ENCODE measurements around the gene MTFR1L. TPM values are rescaled to one million over a fixed set of nuclear protein-coding genes. Genes with fewer than 3 reads are reported as not detected.

MTFR1L gene
- total RNA-seq, 1 experiment from 2014 or later, result 23.2 TPM

GRCh38 chr1:25794325-25794724 lies 25.4 kb upstream of the MTFR1L start:
- BruUV-seq (replicated peaks), result no TSS peak
- H3K36me3 Mint-ChIP-seq (ENCODE audit: insufficient read depth, unreplicated experiment), result no peaks in the 10 kb centered on the region
- peaks cover 64% of the 10 kb centered on the region for H3K27me3 Mint-ChIP-seq (ENCODE audit: unreplicated experiment)
- intact Hi-C loops (cut with micrococcal nuclease; ENCODE audit: unreplicated experiment), result loop anchor here (2.0 kb wide), 1 partner anchor 36 kb away; no protein-coding TSS in a partner anchor
- no peak for DNase-seq
- H3K27ac Mint-ChIP-seq (ENCODE audit: unreplicated experiment), result no peak overlapping the region
- no peak for TF ChIP-seq CTCF (IDR thresholded peaks at IDR 0.05; ENCODE audit: unreplicated experiment)
- no peak overlapping the region for H3K4me3 Mint-ChIP-seq (ENCODE audit: low read depth, unreplicated experiment)
- peaks cover 11% of the 10 kb centered on the region for H3K4me1 Mint-ChIP-seq (ENCODE audit: low read depth, unreplicated experiment)
- CTCF ChIA-PET, result no interaction called here
- no peaks in the 10 kb centered on the region for H3K9me3 Mint-ChIP-seq (ENCODE audit: low read depth, unreplicated experiment)

GRCh38 chr1:25795211-25795610 lies 24.5 kb upstream of the MTFR1L start:
- no peak for DNase-seq
- BruUV-seq (replicated peaks), result no TSS peak
- Mint-ChIP-seq H3K27me3 (ENCODE audit: unreplicated experiment) (peaks cover 56% of the 10 kb centered on the region), H3K4me3 (ENCODE audit: low read depth, unreplicated experiment) (no peak overlapping the region), H3K27ac (ENCODE audit: unreplicated experiment) (no peak overlapping the region), H3K4me1 (ENCODE audit: low read depth, unreplicated experiment) (peaks cover 11% of the 10 kb centered on the region), H3K9me3 (ENCODE audit: low read depth, unreplicated experiment) (no peaks in the 10 kb centered on the region), H3K36me3 (ENCODE audit: insufficient read depth, unreplicated experiment) (no peaks in the 10 kb centered on the region)
- intact Hi-C loops (cut with micrococcal nuclease; ENCODE audit: unreplicated experiment), result loop anchor here (2.0 to 5.0 kb wide), 3 partner anchors 36 to 293 kb away; no protein-coding TSS in a partner anchor
- CTCF ChIA-PET, result no interaction called here
- TF ChIP-seq CTCF (IDR thresholded peaks at IDR 0.05; ENCODE audit: unreplicated experiment), result no peak

GRCh38 chr1:25795946-25796810 lies 23.6 kb upstream of the MTFR1L start:
- no peak for DNase-seq
- TF ChIP-seq CTCF (IDR thresholded peaks at IDR 0.05; ENCODE audit: unreplicated experiment), result no peak
- no peaks in the 10 kb centered on the region for H3K9me3 Mint-ChIP-seq (ENCODE audit: low read depth, unreplicated experiment)
- peaks cover 6% of the 10 kb centered on the region for H3K36me3 Mint-ChIP-seq (ENCODE audit: insufficient read depth, unreplicated experiment)
- intact Hi-C loops (cut with micrococcal nuclease; ENCODE audit: unreplicated experiment), result loop anchor here (2.0 to 5.0 kb wide), 3 partner anchors 37 to 294 kb away; no protein-coding TSS in a partner anchor
- peaks cover 47% of the 10 kb centered on the region for H3K27me3 Mint-ChIP-seq (ENCODE audit: unreplicated experiment)
- BruUV-seq (replicated peaks), result no TSS peak
- H3K4me1 Mint-ChIP-seq (ENCODE audit: low read depth, unreplicated experiment), result peaks cover 11% of the 10 kb centered on the region
- CTCF ChIA-PET, result no interaction called here
- peak overlapping the region; percentile 28 for H3K27ac Mint-ChIP-seq (ENCODE audit: unreplicated experiment)
- H3K4me3 Mint-ChIP-seq (ENCODE audit: low read depth, unreplicated experiment), result no peak overlapping the region

GRCh38 chr1:25796811-25797458 lies 22.8 kb upstream of the MTFR1L start:
- CTCF ChIA-PET, result no interaction called here
- Mint-ChIP-seq H3K27me3 (ENCODE audit: unreplicated experiment) (peaks cover 39% of the 10 kb centered on the region), H3K27ac (ENCODE audit: unreplicated experiment) (no peak overlapping the region), H3K4me3 (ENCODE audit: low read depth, unreplicated experiment) (no peak overlapping the region), H3K36me3 (ENCODE audit: insufficient read depth, unreplicated experiment) (peaks cover 6% of the 10 kb centered on the region), H3K9me3 (ENCODE audit: low read depth, unreplicated experiment) (no peaks in the 10 kb centered on the region), H3K4me1 (ENCODE audit: low read depth, unreplicated experiment) (peaks cover 11% of the 10 kb centered on the region)
- peak; percentile 81 for DNase-seq
- intact Hi-C loops (cut with micrococcal nuclease; ENCODE audit: unreplicated experiment), result loop anchor here (5.0 kb wide), 2 partner anchors 185 to 295 kb away; no protein-coding TSS in a partner anchor
- peak; percentile 38 for TF ChIP-seq CTCF (IDR thresholded peaks at IDR 0.05; ENCODE audit: unreplicated experiment)
- no TSS peak for BruUV-seq (replicated peaks)

Measured in Calu3 (cell line).